HEK293 (cell line): ENCODE data around the gene CASZ1.
A peak's percentile ranks its signal among the peaks of the same experiment; 100 is the strongest.

Source experiments
- CTCF ChIA-PET: fragments of 350-600 bp; formaldehyde crosslinking; extraction: SDS; loops from one replicate; lab custom pipeline; 2021; ENCODE audit warnings: antibody characterized with exemption; lab: Yijun Ruan, JAX
- POLR2A ChIA-PET: fragments of 300-600 bp; formaldehyde crosslinking; extraction: SDS; loops from one replicate; lab custom pipeline; 2020; ENCODE audit warnings: antibody characterized with exemption, inconsistent platforms; lab: Yijun Ruan, JAX
- H3K27ac ChIP-seq: fragments of 200-500 bp; sonication (Bioruptor generic); 2 replicates; pipeline ENCODE4 v1.5.1; 2014; ENCODE audit warnings: low read depth, low read length, control low read depth, inconsistent platforms; ENCODE audit errors: extremely low read depth
- H3K36me3 ChIP-seq, 2 experiments: fragments of 200-500 bp in 1 of 2; sonication (Bioruptor generic) in 1 of 2; 1 replicate in 1 of 2; 2 replicates in 1 of 2; pipeline ENCODE4 v1.5.1; 2014 to 2017; ENCODE audit warnings: inconsistent platforms in 2 of 2, low read length in 2 of 2; ENCODE audit not compliant: control insufficient read depth in 2 of 2, insufficient read depth in 1 of 2
- H3K4me1 ChIP-seq: fragments of 200-500 bp; sonication (Bioruptor generic); 2 replicates; pipeline ENCODE4 v1.5.1; 2014; ENCODE audit warnings: mild to moderate bottlenecking, low read length, inconsistent platforms; ENCODE audit not compliant: control insufficient read depth, insufficient read depth
- H3K4me3 ChIP-seq: 2 replicates; pipeline ENCODE4 v1.5.1; 2011; ENCODE audit warnings: low read depth, mild to moderate bottlenecking, control low read depth, low read length, moderate library complexity
- H3K9me3 ChIP-seq: fragments of 200-500 bp; sonication (Bioruptor generic); 2 replicates; pipeline ENCODE4 v1.5.1; 2014; ENCODE audit warnings: low read depth, low read length, inconsistent platforms; ENCODE audit not compliant: control insufficient read depth, insufficient read depth
- HIC1 ChIP-seq: fragments of 450-650 bp; formaldehyde crosslinking; IDR thresholded peaks from 2 replicates; pipeline ENCODE4 v1.5.1; 2016; ENCODE audit warnings: missing biosample characterization, missing genetic modification characterization
- HOXC10 ChIP-seq: sonication (generic); formaldehyde crosslinking; IDR thresholded peaks from 2 replicates; pipeline ENCODE4 v1.8.1; 2023; ENCODE audit warnings: mild to moderate bottlenecking, missing genetic modification reagents
- KLF1 ChIP-seq: fragments of 450-650 bp; formaldehyde crosslinking; IDR thresholded peaks from 2 replicates; pipeline ENCODE4 v1.5.1; 2016; ENCODE audit warnings: missing biosample characterization, missing genetic modification characterization
- KLF16 ChIP-seq: fragments of 450-650 bp; formaldehyde crosslinking; IDR thresholded peaks from 2 replicates; pipeline ENCODE4 v1.5.1; 2017; ENCODE audit warnings: missing biosample characterization, missing genetic modification characterization
- MYNN ChIP-seq: fragments of 450-650 bp; formaldehyde crosslinking; IDR thresholded peaks from 2 replicates; pipeline ENCODE4 v1.5.1; 2016; ENCODE audit warnings: missing biosample characterization, missing genetic modification characterization, borderline replicate concordance
- SCRT2 ChIP-seq: fragments of 450-650 bp; formaldehyde crosslinking; IDR thresholded peaks from 2 replicates; pipeline ENCODE4 v1.5.1; 2016; ENCODE audit warnings: missing biosample characterization, missing genetic modification characterization
- ZBTB1 ChIP-seq: fragments of 450-650 bp; formaldehyde crosslinking; IDR thresholded peaks from 2 replicates; pipeline ENCODE4 v1.5.1; 2016; ENCODE audit warnings: missing biosample characterization, missing genetic modification characterization
- ZBTB26 ChIP-seq: fragments of 450-650 bp; formaldehyde crosslinking; optimal IDR thresholded peaks from 2 replicates; pipeline ENCODE3; 2016; ENCODE audit warnings: missing biosample characterization, mild to moderate bottlenecking, missing genetic modification characterization
- ZFP37 ChIP-seq: fragments of 450-650 bp; formaldehyde crosslinking; IDR thresholded peaks from 2 replicates; pipeline ENCODE4 v1.5.1; 2016; ENCODE audit warnings: missing biosample characterization, missing genetic modification characterization
- ZNF10 ChIP-seq: fragments of 450-650 bp; formaldehyde crosslinking; IDR thresholded peaks from 2 replicates; pipeline ENCODE4 v1.5.1; 2017; ENCODE audit warnings: missing biosample characterization, missing genetic modification characterization
- ZNF140 ChIP-seq: fragments of 450-650 bp; formaldehyde crosslinking; IDR thresholded peaks from 2 replicates; pipeline ENCODE4 v1.5.1; 2016; ENCODE audit warnings: missing biosample characterization, missing genetic modification characterization
- ZNF169 ChIP-seq: fragments of 450-650 bp; formaldehyde crosslinking; IDR thresholded peaks from 2 replicates; pipeline ENCODE4 v1.5.1; 2016; ENCODE audit warnings: missing biosample characterization, missing genetic modification characterization
- ZNF18 ChIP-seq: fragments of 450-650 bp; formaldehyde crosslinking; IDR thresholded peaks from 2 replicates; pipeline ENCODE4 v1.5.1; 2016; ENCODE audit warnings: missing biosample characterization, missing genetic modification characterization
- ZNF221 ChIP-seq: fragments of 450-650 bp; formaldehyde crosslinking; IDR thresholded peaks from 2 replicates; pipeline ENCODE4 v1.5.1; 2017; ENCODE audit warnings: missing biosample characterization, missing genetic modification characterization, borderline replicate concordance
- ZNF341 ChIP-seq: fragments of 450-650 bp; formaldehyde crosslinking; IDR thresholded peaks from 2 replicates; pipeline ENCODE4; 2016; ENCODE audit warnings: low read depth, missing biosample characterization, missing genetic modification characterization
- ZNF350 ChIP-seq: fragments of 450-650 bp; formaldehyde crosslinking; IDR thresholded peaks from 2 replicates; pipeline ENCODE4 v1.5.0; 2017; ENCODE audit warnings: missing biosample characterization, mild to moderate bottlenecking, missing genetic modification characterization
- ZNF510 ChIP-seq: fragments of 450-650 bp; formaldehyde crosslinking; IDR thresholded peaks from 2 replicates; pipeline ENCODE4 v1.5.1; 2018; ENCODE audit warnings: mild to moderate bottlenecking, missing genetic modification characterization, missing biosample characterization; ENCODE audit not compliant: insufficient replicate concordance
- ZNF521 ChIP-seq: fragments of 450-650 bp; formaldehyde crosslinking; IDR thresholded peaks from 2 replicates; pipeline ENCODE4 v1.5.1; 2017; ENCODE audit warnings: missing biosample characterization, mild to moderate bottlenecking, missing genetic modification characterization
- ZNF544 ChIP-seq: fragments of 450-650 bp; formaldehyde crosslinking; IDR thresholded peaks from 2 replicates; pipeline ENCODE4 v1.5.0; 2017; ENCODE audit warnings: missing biosample characterization, missing genetic modification characterization
- ZNF548 ChIP-seq: fragments of 450-650 bp; formaldehyde crosslinking; IDR thresholded peaks from 2 replicates; pipeline ENCODE4 v1.5.1; 2016; ENCODE audit warnings: missing biosample characterization, missing genetic modification characterization
- ZNF626 ChIP-seq: fragments of 450-650 bp; sonication (Bioruptor Pico); formaldehyde crosslinking; IDR thresholded peaks from 2 replicates; pipeline ENCODE4 v1.5.1; 2018; ENCODE audit warnings: missing biosample characterization, missing genetic modification characterization, inconsistent platforms
- ZNF629 ChIP-seq: fragments of 450-650 bp; formaldehyde crosslinking; IDR thresholded peaks from 2 replicates; pipeline ENCODE4 v1.5.1; 2017; ENCODE audit warnings: missing biosample characterization, missing genetic modification characterization
- ZNF670 ChIP-seq: fragments of 450-650 bp; formaldehyde crosslinking; IDR thresholded peaks from 2 replicates; pipeline ENCODE4 v1.5.1; 2016; ENCODE audit warnings: missing biosample characterization, missing genetic modification characterization, low read depth
- ZNF837 ChIP-seq: fragments of 450-650 bp; formaldehyde crosslinking; IDR thresholded peaks from 2 replicates; pipeline ENCODE4 v1.5.1; 2016; ENCODE audit warnings: missing biosample characterization, missing genetic modification characterization

Gene CASZ1

GRCh38 chr1:10839188-10839770 lies 42.8 kb upstream of the CASZ1 start:
- no peak overlapping the region for H3K4me3 ChIP-seq

GRCh38 chr1:10838541-10838940 lies 42.1 kb upstream of the CASZ1 start:
- ChIA-PET CTCF (no interaction called here), POLR2A (no interaction called here)
- Histone ChIP-seq H3K9me3 (no peaks in the 10 kb centered on the region), H3K4me1 (no peaks in the 10 kb centered on the region), H3K36me3 (no peaks in the 10 kb centered on the region), H3K4me3 (no peak overlapping the region), H3K27ac (no peak overlapping the region)
- no peak for TF ChIP-seq ZNF169
- 0 out of 2 replicates have a peak, but pooled peaks have one; percentile 19 for TF ChIP-seq ZNF341 (tag by site-specific recombination)
- TF ChIP-seq ZFP37 (tag by site-specific recombination), result no peak
- no peak for TF ChIP-seq ZNF837 (tag by site-specific recombination)

More at GRCh38 chr1:10839188-10839770, 42.8 kb upstream of the CASZ1 start:
- Histone ChIP-seq H3K27ac (no peak overlapping the region), H3K4me1 (no peaks in the 10 kb centered on the region), H3K36me3 (no peaks in the 10 kb centered on the region), H3K9me3 (no peaks in the 10 kb centered on the region)
- POLR2A ChIA-PET, result no interaction called here
- CTCF ChIA-PET, result no interaction called here
- TF ChIP-seq ZNF548 (tag by site-specific recombination), result no peak
- 0 out of 2 replicates have a peak, but pooled peaks have one; percentile 24 for TF ChIP-seq ZNF18 (tag by site-specific recombination)
- TF ChIP-seq MYNN (tag by site-specific recombination), result no peak

DNA sequence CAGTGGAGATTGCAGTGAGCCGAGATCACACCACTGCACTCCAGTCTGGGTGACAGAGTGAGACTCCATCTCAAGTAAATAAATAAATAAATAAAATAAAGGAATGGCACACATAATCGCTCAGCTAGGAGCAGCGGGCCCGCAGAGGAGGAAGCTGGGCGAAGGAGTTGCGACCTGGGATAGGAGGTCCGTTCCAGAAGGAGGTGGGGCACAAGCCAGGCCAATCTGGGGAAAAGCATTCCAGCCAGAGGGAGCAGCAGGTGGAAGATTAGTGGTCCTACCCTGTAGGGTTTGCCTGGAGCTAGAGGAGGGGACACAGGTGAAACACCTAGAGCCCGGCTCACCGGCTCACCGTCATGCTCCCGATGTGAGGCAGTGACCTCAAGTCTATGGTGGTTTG lies 40.3 kb upstream of the CASZ1 start:
- Histone ChIP-seq H3K27ac (no peak overlapping the region), H3K4me1 (no peaks in the 10 kb centered on the region), H3K4me3 (no peak overlapping the region), H3K36me3 (no peaks in the 10 kb centered on the region), H3K9me3 (no peaks in the 10 kb centered on the region)
- ChIA-PET POLR2A (no interaction called here), CTCF (interaction anchor here (0.6 kb wide), 1 partner anchor 124 kb away, joined by 4 read pairs; no protein-coding TSS in a partner anchor)
- TF ChIP-seq SCRT2 (tag by site-specific recombination) (peak; percentile 53), ZNF10 (tag by site-specific recombination) (no peak)

DNA sequence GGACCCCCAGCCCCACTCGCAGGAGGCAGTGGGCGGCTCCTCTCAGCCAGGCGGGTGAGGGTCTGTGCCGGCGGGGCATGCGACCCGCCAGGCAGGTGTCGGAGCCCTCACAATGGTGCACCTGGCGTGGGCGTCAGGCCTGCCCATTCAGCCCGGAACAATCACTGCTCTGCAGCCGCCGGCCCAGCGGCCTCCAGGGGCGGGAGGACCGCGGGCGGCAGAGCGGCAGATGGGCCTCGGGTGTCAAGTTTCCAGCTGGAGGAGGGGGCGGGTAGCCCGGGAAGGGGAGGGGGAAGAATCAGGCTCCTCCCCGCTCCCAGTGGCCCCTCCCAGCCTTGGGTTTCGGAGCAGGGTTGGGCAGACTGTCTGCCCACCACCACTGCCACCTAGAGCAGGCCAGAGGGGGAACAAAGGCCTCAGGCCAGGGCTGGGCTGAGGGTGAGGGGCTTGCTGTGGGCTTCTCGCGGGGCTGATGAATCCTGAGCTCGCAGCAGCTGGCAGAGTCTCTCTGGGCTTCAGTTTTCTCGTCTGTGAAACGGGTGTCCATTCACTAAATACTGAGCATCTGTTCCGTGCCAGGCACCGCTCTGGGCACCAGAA lies 39.5 kb upstream of the CASZ1 start:
- Histone ChIP-seq H3K4me3 (no peak overlapping the region), H3K27ac (no peak overlapping the region)
- CTCF ChIA-PET, result no interaction called here
- TF ChIP-seq ZNF140 (tag by site-specific recombination) (no peak), ZNF629 (no peak), ZNF670 (no peak), HOXC10 (CRISPR knock-in tag) (no peak), ZNF350 (tag by site-specific recombination) (no peak), ZBTB26 (tag by site-specific recombination) (no peak), ZNF521 (no peak), ZNF626 (tag by site-specific recombination) (no peak), KLF1 (tag by site-specific recombination) (peak; percentile 58; the same call in 1 of the 2 replicates), ZNF341 (tag by site-specific recombination) (peak; percentile 90), KLF16 (tag by site-specific recombination) (peak; percentile 72; the same call in 1 of the 2 replicates), ZNF221 (tag by site-specific recombination) (no peak), ZNF544 (tag by site-specific recombination) (no peak), HIC1 (tag by site-specific recombination) (peak; percentile 77; the same call in 1 of the 2 replicates), ZNF510 (tag by site-specific recombination) (no peak), ZBTB1 (no peak)

More for the DNA sequence above, 39.5 kb upstream of the CASZ1 start:
- H3K4me1 ChIP-seq, result no peaks in the 10 kb centered on the region
- no peaks in the 10 kb centered on the region for H3K9me3 ChIP-seq
- H3K36me3 ChIP-seq, result no peaks in the 10 kb centered on the region
- POLR2A ChIA-PET, result no interaction called here
